Measurements from ENCODE around the gene CHTF8.

Gene CHTF8

GRCh38 chr16:69118994-69119393, 13.4 kb downstream of the CHTF8 start:
- Histone ChIP-seq H3K9ac (ENCODE audit: low read length) (no peak overlapping the region), H3K36me3 (ENCODE audit: insufficient read depth, low read length) (peaks cover 54% of the 10 kb centered on the region), H3F3A (ENCODE audit: insufficient read depth, low read length) (no peaks in the 10 kb centered on the region), H3K9me2 (ENCODE audit: low read depth, low read length) (no peaks in the 10 kb centered on the region), H3K4me2 (ENCODE audit: low read length) (no peak overlapping the region), H3K79me2 (ENCODE audit: insufficient read depth, low read length) (no peaks in the 10 kb centered on the region), H3K9me3 (ENCODE audit: low read length) (no peaks in the 10 kb centered on the region), H3K27ac (ENCODE audit: low read depth, low read length, poor library complexity, severe bottlenecking) (no peak overlapping the region), H3K4me1 (ENCODE audit: insufficient read depth, low read length, severe bottlenecking) (no peaks in the 10 kb centered on the region), H2AFZ (ENCODE audit: low read length) (no peak overlapping the region), H4K20me1 (ENCODE audit: insufficient read depth, low read length) (no peaks in the 10 kb centered on the region), H3K27me3 (ENCODE audit: insufficient read depth, low read length) (no peaks in the 10 kb centered on the region), H3K4me3 (ENCODE audit: low read depth, low read length, poor library complexity, severe bottlenecking) (no peak overlapping the region)
- TF ChIP-seq CTCF (IDR thresholded peaks at IDR 0.05; ENCODE audit: low read length), result no peak

GRCh38 chr16:69118468-69118867, 13.9 kb downstream of the CHTF8 start:
- Histone ChIP-seq H3K9ac (ENCODE audit: low read length) (no peak overlapping the region), H3K9me2 (ENCODE audit: low read depth, low read length) (no peaks in the 10 kb centered on the region), H3K9me3 (ENCODE audit: low read length) (no peaks in the 10 kb centered on the region), H3K4me3 (ENCODE audit: low read depth, low read length, poor library complexity, severe bottlenecking) (no peak overlapping the region), H3K79me2 (ENCODE audit: insufficient read depth, low read length) (no peaks in the 10 kb centered on the region), H3F3A (ENCODE audit: insufficient read depth, low read length) (no peaks in the 10 kb centered on the region), H3K27ac (ENCODE audit: low read depth, low read length, poor library complexity, severe bottlenecking) (no peak overlapping the region), H3K36me3 (ENCODE audit: insufficient read depth, low read length) (peaks cover 54% of the 10 kb centered on the region), H4K20me1 (ENCODE audit: insufficient read depth, low read length) (no peaks in the 10 kb centered on the region), H3K27me3 (ENCODE audit: insufficient read depth, low read length) (no peaks in the 10 kb centered on the region), H2AFZ (ENCODE audit: low read length) (no peak overlapping the region), H3K4me1 (ENCODE audit: insufficient read depth, low read length, severe bottlenecking) (no peaks in the 10 kb centered on the region), H3K4me2 (ENCODE audit: low read length) (no peak overlapping the region)
- TF ChIP-seq CTCF (IDR thresholded peaks at IDR 0.05; ENCODE audit: low read length), result no peak
- no peak for TF ChIP-seq EZH2 (IDR thresholded peaks at IDR 0.05; ENCODE audit: borderline replicate concordance, low read length)

DNA sequence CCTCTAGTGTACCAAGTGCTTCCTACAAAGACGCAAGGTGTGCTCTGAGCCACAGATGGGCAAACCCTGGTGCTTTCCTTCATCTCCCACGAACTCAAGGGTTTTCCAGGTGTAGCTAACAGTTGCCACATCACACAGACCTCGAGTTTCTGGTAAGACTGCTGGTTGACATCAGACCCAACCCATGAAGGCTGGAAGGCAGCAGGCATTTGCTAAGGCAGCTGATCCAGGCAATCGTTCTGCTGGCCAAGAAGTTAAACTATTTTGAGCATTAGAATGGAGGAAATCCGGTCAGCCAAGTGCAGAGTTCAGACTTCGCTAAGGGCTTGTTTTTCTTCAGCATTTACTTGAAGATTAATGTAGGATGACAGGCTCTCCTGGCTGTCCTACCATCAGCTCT, 15.5 kb downstream of the CHTF8 start:
- no peaks in the 10 kb centered on the region for H3K79me2 ChIP-seq (ENCODE audit: insufficient read depth, low read length)
- H3K36me3 ChIP-seq (ENCODE audit: insufficient read depth, low read length), result peaks cover 51% of the 10 kb centered on the region
- no peaks in the 10 kb centered on the region for H3K4me1 ChIP-seq (ENCODE audit: insufficient read depth, low read length, severe bottlenecking)
- no peak overlapping the region for H3K27ac ChIP-seq (ENCODE audit: low read depth, low read length, poor library complexity, severe bottlenecking)
- H4K20me1 ChIP-seq (ENCODE audit: insufficient read depth, low read length), result no peaks in the 10 kb centered on the region
- H3K27me3 ChIP-seq (ENCODE audit: insufficient read depth, low read length), result no peaks in the 10 kb centered on the region
- H2AFZ ChIP-seq (ENCODE audit: low read length), result no peak overlapping the region
- TF ChIP-seq CTCF (IDR thresholded peaks at IDR 0.05; ENCODE audit: low read length), result no peak
- no peak for TF ChIP-seq EZH2 (IDR thresholded peaks at IDR 0.05; ENCODE audit: borderline replicate concordance, low read length)
- H3K4me3 ChIP-seq (ENCODE audit: low read depth, low read length, poor library complexity, severe bottlenecking), result no peak overlapping the region
- H3K9me3 ChIP-seq (ENCODE audit: low read length), result no peaks in the 10 kb centered on the region
- no peaks in the 10 kb centered on the region for H3K9me2 ChIP-seq (ENCODE audit: low read depth, low read length)
- H3K4me2 ChIP-seq (ENCODE audit: low read length), result no peak overlapping the region
- no peak overlapping the region for H3K9ac ChIP-seq (ENCODE audit: low read length)
- no peaks in the 10 kb centered on the region for H3F3A ChIP-seq (ENCODE audit: insufficient read depth, low read length)
